HepG2 (cell line): ENCODE data around the gene ANKRD13D. TPM values are rescaled to one million over a fixed set of nuclear protein-coding genes. Genes with fewer than 3 reads are reported as not detected.

ENCODE experiments used
- ATAD3A ChIP-seq: sonication (generic); formaldehyde crosslinking; IDR thresholded peaks from 2 replicates; pipeline ENCODE4 v1.4.0; 2020; ENCODE audit warnings: missing genetic modification reagents
- BORCS8-MEF2B ChIP-seq: sonication (generic); formaldehyde crosslinking; IDR thresholded peaks from 2 replicates; pipeline ENCODE4 v1.8.0; 2022; ENCODE audit warnings: mild to moderate bottlenecking, missing genetic modification reagents
- CENPBD1 ChIP-seq: sonication (generic); formaldehyde crosslinking; IDR thresholded peaks from 2 replicates; pipeline ENCODE4 v1.8.0; 2022; ENCODE audit warnings: missing genetic modification reagents, low read depth, mild to moderate bottlenecking, borderline replicate concordance
- FOSL2 ChIP-seq: sonication (generic); formaldehyde crosslinking; IDR thresholded peaks from 2 replicates; pipeline ENCODE4 v1.4.0; 2020; ENCODE audit warnings: missing genetic modification reagents
- HMGXB4 ChIP-seq, 2 experiments: sonication (generic) in 1 of 2; formaldehyde crosslinking in 1 of 2; IDR thresholded peaks; 2 replicates each; pipeline versions ENCODE4 v1.4.0 to v1.6.1; 2018 to 2020; ENCODE audit warnings: missing genetic modification reagents in 2 of 2, borderline replicate concordance in 1 of 2, low read depth in 1 of 2, mild to moderate bottlenecking in 1 of 2, missing biosample characterization in 1 of 2
- MTA3 ChIP-seq: sonication (generic); formaldehyde crosslinking; IDR thresholded peaks from 2 replicates; pipeline ENCODE4 v1.4.0; 2020; ENCODE audit warnings: missing genetic modification reagents
- SMC3 ChIP-seq: IDR thresholded peaks from 2 replicates; pipeline ENCODE4 v1.6.1; 2011; ENCODE audit warnings: low read length, improper control_type of control experiment
- SRSF4 ChIP-seq: fragments of 200-400 bp; formaldehyde crosslinking; IDR thresholded peaks from one replicate; pipeline ENCODE4 v1.6.1; 2018; ENCODE audit warnings: mild to moderate bottlenecking, low read depth, low read length, moderate library complexity; ENCODE audit not compliant: poor library complexity, severe bottlenecking
- ZBTB7B ChIP-seq: sonication (generic); formaldehyde crosslinking; IDR thresholded peaks from 2 replicates; pipeline ENCODE4 v1.4.0; 2020; ENCODE audit warnings: missing genetic modification reagents
- ZFP36L2 ChIP-seq: sonication (generic); formaldehyde crosslinking; IDR thresholded peaks from 2 replicates; pipeline ENCODE4 v1.4.0; 2020; ENCODE audit warnings: missing genetic modification reagents
- ZNF160 ChIP-seq: sonication (generic); formaldehyde crosslinking; IDR thresholded peaks from 2 replicates; pipeline ENCODE4 v1.8.0; 2022; ENCODE audit warnings: mild to moderate bottlenecking, inconsistent platforms, missing genetic modification reagents
- ZNF230 ChIP-seq: sonication (generic); formaldehyde crosslinking; IDR thresholded peaks from 2 replicates; pipeline ENCODE4 v1.4.0; 2020; ENCODE audit warnings: mild to moderate bottlenecking, missing genetic modification reagents
- ZNF296 ChIP-seq: sonication (generic); formaldehyde crosslinking; conservative IDR thresholded peaks from 2 replicates; pipeline ENCODE4 v1.5.0; 2020; ENCODE audit warnings: mild to moderate bottlenecking, missing genetic modification reagents
- ZNF383 ChIP-seq: sonication (generic); formaldehyde crosslinking; IDR thresholded peaks from 2 replicates; pipeline ENCODE4 v1.4.0; 2020; ENCODE audit warnings: missing genetic modification reagents, mild to moderate bottlenecking, borderline replicate concordance
- ZNF564 ChIP-seq: sonication (generic); formaldehyde crosslinking; IDR thresholded peaks from 2 replicates; pipeline ENCODE4 v1.8.1; 2023; ENCODE audit warnings: mild to moderate bottlenecking, missing genetic modification reagents
- ZNF570 ChIP-seq: sonication (generic); formaldehyde crosslinking; IDR thresholded peaks from 2 replicates; pipeline ENCODE4 v1.4.0; 2020; ENCODE audit warnings: mild to moderate bottlenecking, missing genetic modification reagents, borderline replicate concordance
- ZNF652 ChIP-seq: IDR thresholded peaks from 2 replicates; pipeline ENCODE4 v1.6.1; 2016; ENCODE audit warnings: low read depth, borderline replicate concordance
- ZNF709 ChIP-seq: sonication (generic); formaldehyde crosslinking; IDR thresholded peaks from 2 replicates; pipeline ENCODE4 v1.5.0; 2020; ENCODE audit warnings: mild to moderate bottlenecking, missing genetic modification reagents
- polyA plus RNA-seq, 8 experiments: library from polyadenylated mRNA; depleted of rRNA in 3 of 8; stranded (reverse) in 7 of 8; unstranded in 1 of 8; fragments of >200 nt; fragmentation: Illumina TruSeq in 4 of 8; extraction: Trizol in 4 of 8; gene quantifications; 2 replicates each; pipeline versions ENCODE4 v1.2.1 to v1.2.3, GENCODE V29; 2011 to 2016; ENCODE audit warnings: low read depth in 4 of 8, missing spikeins in 1 of 8, mixed read lengths in 1 of 8; ENCODE audit not compliant: insufficient read depth in 1 of 8
- total RNA-seq, 5 experiments: library from RNA; depleted of rRNA; stranded (reverse); fragments of >200 nt; fragmentation: Illumina TruSeq; extraction: Trizol; gene quantifications; 2 replicates each; pipeline ENCODE4 v1.2.3, GENCODE V29; 2016; ENCODE audit warnings: low read depth in 1 of 5
- TF ChIP-seq, protein P1 (sequence below): sonication (generic); formaldehyde crosslinking; IDR thresholded peaks from 2 replicates; pipeline ENCODE4 v1.4.0; 2020; ENCODE audit warnings: missing genetic modification reagents
- TF ChIP-seq, protein P2 (sequence below): sonication (generic); formaldehyde crosslinking; IDR thresholded peaks from 2 replicates; pipeline ENCODE4 v1.4.0; 2020; ENCODE audit warnings: missing genetic modification reagents
- TF ChIP-seq, protein P3 (sequence below): sonication (generic); formaldehyde crosslinking; IDR thresholded peaks from 2 replicates; pipeline ENCODE4 v1.5.0; 2020; ENCODE audit warnings: missing genetic modification reagents

ANKRD13D gene
- total and polyA plus RNA-seq, 2 of the 13 experiments (the other 11 are each of a cell fraction or from before 2014, with no cell fraction given) = 18.6 to 27.3 TPM

DNA sequence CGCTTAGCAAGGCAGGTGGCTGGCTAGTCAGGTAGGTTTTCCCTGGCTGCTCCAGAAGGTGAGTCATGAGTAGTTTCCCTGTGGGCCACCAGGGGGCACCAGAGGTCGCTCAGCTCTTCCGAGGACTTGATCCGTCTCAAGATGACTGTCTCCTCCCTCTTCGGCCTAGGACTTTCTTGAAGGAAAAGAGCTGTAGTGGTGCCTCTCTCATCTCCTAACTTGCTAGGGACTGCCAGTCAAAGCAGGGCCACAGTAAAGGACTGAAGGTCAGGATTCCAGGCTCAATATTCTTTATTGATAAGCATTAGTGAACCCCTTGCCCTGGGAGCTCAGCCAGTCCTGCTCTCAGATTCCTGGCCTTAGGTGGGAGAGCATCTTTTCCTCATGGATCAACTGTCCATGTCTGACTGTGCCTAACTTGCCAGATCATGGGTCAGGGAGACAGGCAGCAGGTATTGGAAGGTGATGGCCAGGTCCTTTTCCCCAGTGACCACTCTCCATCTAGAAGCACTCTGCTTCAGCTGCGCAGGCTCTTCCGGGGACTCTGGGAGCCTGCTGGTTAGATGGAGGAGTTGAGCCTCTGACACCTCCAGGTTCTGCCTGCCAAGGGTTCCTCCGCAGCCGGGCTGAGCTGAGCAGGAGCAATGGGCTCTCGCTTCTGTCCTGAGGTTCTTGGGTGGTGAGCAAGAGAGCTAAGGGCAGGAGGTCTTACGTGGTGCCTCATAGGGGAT is 62.3 kb downstream of the ANKRD13D start (continued):
- TF ChIP-seq, protein P1, sequence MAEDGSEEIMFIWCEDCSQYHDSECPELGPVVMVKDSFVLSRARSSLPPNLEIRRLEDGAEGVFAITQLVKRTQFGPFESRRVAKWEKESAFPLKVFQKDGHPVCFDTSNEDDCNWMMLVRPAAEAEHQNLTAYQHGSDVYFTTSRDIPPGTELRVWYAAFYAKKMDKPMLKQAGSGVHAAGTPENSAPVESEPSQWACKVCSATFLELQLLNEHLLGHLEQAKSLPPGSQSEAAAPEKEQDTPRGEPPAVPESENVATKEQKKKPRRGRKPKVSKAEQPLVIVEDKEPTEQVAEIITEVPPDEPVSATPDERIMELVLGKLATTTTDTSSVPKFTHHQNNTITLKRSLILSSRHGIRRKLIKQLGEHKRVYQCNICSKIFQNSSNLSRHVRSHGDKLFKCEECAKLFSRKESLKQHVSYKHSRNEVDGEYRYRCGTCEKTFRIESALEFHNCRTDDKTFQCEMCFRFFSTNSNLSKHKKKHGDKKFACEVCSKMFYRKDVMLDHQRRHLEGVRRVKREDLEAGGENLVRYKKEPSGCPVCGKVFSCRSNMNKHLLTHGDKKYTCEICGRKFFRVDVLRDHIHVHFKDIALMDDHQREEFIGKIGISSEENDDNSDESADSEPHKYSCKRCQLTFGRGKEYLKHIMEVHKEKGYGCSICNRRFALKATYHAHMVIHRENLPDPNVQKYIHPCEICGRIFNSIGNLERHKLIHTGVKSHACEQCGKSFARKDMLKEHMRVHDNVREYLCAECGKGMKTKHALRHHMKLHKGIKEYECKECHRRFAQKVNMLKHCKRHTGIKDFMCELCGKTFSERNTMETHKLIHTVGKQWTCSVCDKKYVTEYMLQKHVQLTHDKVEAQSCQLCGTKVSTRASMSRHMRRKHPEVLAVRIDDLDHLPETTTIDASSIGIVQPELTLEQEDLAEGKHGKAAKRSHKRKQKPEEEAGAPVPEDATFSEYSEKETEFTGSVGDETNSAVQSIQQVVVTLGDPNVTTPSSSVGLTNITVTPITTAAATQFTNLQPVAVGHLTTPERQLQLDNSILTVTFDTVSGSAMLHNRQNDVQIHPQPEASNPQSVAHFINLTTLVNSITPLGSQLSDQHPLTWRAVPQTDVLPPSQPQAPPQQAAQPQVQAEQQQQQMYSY (CRISPR knock-in tag) = no peak
- TF ChIP-seq, protein P2, sequence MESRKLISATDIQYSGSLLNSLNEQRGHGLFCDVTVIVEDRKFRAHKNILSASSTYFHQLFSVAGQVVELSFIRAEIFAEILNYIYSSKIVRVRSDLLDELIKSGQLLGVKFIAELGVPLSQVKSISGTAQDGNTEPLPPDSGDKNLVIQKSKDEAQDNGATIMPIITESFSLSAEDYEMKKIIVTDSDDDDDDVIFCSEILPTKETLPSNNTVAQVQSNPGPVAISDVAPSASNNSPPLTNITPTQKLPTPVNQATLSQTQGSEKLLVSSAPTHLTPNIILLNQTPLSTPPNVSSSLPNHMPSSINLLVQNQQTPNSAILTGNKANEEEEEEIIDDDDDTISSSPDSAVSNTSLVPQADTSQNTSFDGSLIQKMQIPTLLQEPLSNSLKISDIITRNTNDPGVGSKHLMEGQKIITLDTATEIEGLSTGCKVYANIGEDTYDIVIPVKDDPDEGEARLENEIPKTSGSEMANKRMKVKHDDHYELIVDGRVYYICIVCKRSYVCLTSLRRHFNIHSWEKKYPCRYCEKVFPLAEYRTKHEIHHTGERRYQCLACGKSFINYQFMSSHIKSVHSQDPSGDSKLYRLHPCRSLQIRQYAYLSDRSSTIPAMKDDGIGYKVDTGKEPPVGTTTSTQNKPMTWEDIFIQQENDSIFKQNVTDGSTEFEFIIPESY (CRISPR knock-in tag) = no peak
- 0 out of 4 replicates have a peak, but pooled peaks of 1 of the 2 experiments have one; percentile 35 for TF ChIP-seq HMGXB4 (CRISPR knock-in tag; IDR thresholded peaks at IDR 0.05; ENCODE audit: borderline replicate concordance in 1 of 2, low read depth in 1 of 2)
- no peak for TF ChIP-seq ZNF230 (CRISPR knock-in tag)
- TF ChIP-seq ZNF564 (CRISPR knock-in tag) = no peak
- TF ChIP-seq BORCS8-MEF2B (CRISPR knock-in tag) = no peak
- no peak for TF ChIP-seq ZNF570
- no peak for TF ChIP-seq SRSF4
- TF ChIP-seq ZNF652 (CRISPR knock-in tag) = peak; percentile 19; the same call in 1 of the 2 replicates
- TF ChIP-seq SMC3 = peak; percentile 44; the same call in 1 of the 2 replicates
- TF ChIP-seq ZFP36L2 (CRISPR knock-in tag) = no peak
- no peak for TF ChIP-seq ZNF709 (CRISPR knock-in tag)
- no peak for TF ChIP-seq MTA3 (CRISPR knock-in tag)
- TF ChIP-seq ATAD3A (CRISPR knock-in tag) = no peak
- no peak for TF ChIP-seq CENPBD1 (CRISPR knock-in tag)
- peak; percentile 90 for TF ChIP-seq FOSL2 (CRISPR knock-in tag)
- no peak for TF ChIP-seq ZBTB7B
- TF ChIP-seq, protein P3, sequence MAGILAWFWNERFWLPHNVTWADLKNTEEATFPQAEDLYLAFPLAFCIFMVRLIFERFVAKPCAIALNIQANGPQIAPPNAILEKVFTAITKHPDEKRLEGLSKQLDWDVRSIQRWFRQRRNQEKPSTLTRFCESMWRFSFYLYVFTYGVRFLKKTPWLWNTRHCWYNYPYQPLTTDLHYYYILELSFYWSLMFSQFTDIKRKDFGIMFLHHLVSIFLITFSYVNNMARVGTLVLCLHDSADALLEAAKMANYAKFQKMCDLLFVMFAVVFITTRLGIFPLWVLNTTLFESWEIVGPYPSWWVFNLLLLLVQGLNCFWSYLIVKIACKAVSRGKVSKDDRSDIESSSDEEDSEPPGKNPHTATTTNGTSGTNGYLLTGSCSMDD (CRISPR knock-in tag) = no peak
- no peak for TF ChIP-seq ZNF160
- TF ChIP-seq ZNF296 (CRISPR knock-in tag) = no peak
- TF ChIP-seq ZNF383 (CRISPR knock-in tag) = no peak
